SKM-1 (cell line): ENCODE data around the gene TLL1.

Experiments used
- DNase-seq: peaks from one replicate; lab custom pipeline; 2025; ENCODE audit not compliant: unreplicated experiment; lab: John Stamatoyannopoulos, UW

Gene TLL1

DNA sequence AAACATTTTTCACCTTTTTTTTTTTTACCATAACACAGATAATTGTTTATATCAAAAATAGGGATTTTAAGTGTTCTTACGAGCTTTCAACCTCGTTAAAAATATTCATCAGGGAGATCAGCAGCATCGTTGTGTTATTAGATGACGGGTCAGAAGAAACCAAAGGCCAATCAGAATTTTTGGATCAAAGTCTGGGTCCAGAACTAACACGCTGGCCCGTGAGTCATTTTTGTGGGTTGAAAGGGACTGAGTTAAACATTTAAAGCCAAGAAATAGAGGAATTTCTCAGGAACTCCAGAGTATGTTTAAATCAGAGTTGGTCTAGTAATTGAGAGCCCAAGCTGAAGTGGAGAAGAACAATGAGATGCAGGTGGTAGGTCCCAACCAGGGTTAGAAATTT lies 170.8 kb downstream of the TLL1 start:
- no peak for DNase-seq

- DNase-seq: no peak
Observed at GRCh38 chr4:166044871-166045270, 171.8 kb downstream of the TLL1 start.

DNA sequence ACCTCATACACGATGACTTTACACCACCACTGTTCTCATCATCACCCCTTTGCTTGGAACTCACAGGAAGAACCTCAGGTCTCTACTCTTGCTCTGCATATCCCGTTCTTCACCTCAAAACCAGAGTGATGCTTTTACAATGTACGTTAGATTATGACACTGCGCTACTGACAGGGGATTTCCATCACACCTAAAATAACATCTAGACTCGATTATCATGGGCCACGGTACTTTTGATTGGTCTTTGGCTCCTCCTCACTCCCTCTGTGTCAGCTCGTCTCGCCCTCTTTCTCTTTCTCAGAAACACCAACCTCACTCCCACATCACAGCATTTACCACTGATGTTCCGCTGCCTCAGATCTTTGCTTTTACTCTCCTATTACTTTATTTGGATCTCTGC lies 172.4 kb downstream of the TLL1 start:
- no peak for DNase-seq

- no peak for DNase-seq
Observed at GRCh38 chr4:166049036-166049435, 176.0 kb downstream of the TLL1 start.

GRCh38 chr4:166064721-166065120 lies 191.7 kb downstream of the TLL1 start:
- no peak for DNase-seq

DNA sequence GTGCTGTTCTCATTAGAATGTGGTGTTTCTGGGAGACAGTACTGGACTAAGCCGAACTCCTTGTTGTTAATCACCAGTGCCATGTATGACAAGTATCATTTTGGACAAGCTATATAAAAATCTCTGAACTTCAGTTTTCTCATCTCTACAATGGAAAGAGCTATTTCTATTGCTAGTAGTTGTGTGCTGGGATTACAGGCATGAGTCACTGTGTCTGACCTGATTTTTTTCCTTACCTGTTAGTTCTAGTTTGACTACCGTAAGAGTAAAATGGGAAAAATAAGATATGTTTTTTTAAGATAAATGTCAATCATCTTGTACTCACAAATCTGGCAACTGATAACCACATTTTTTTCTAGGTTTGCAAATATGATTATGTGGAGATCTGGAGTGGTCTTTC lies 192.3 kb downstream of the TLL1 start:
- DNase-seq: no peak

DNA sequence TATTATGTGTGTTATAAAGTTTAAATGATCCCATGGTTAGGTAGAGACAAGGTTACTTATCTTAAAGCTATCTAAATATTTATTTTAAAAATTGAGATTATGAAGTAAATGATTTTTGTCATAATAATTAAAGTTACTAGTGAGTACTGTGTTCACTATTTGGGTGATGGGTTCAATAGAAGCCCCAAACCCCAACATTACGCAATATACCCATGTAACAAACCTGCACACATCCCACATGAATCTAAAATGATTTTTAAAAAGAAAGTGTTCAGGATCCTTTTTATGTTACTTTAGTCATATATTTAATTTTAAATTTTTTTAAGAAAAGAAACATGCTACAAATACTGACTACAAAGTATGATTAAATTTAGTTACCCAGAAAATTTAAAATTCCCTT lies 193.9 kb downstream of the TLL1 start:
- DNase-seq: no peak

DNA sequence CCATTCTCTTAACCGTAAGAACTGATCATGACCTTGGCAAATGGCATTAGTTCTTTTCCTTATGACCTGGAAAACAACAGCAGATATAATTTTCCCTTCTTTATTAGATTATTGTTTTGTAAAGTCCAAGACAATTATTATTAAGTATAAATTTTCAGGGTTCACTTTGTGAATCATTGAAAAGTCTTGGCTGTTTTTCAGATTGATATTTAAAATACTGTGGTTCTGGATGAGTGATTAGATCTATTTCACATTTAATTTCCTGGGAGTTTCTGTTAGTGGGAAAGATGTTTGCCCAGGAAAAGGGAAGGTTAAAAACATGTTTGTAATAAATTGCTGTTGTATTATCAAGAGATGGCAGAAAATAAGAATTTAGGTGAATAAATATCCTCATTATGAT lies 194.9 kb downstream of the TLL1 start:
- DNase-seq: no peak

GRCh38 chr4:166073783-166074182 lies 200.7 kb downstream of the TLL1 start:
- DNase-seq: no peak

GRCh38 chr4:166075599-166075998 lies 202.6 kb downstream of the TLL1 start:
- DNase-seq: no peak

DNA sequence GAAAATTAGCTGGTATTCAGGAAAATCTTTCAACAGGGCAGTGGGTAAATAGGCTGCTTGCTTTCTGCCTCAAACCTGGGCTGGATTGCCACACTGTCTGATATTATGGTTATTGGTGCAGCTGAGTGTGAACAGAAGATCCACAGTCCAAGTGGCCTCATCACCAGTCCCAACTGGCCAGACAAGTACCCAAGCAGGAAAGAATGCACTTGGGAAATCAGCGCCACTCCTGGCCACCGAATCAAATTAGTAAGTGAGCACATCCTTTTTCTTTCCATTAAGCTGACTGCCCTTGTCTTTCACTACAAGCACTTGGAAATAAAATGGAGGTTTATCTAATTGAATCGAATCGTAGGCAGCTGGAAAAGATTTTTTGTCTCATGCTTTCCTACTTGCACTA lies 204.7 kb downstream of the TLL1 start:
- DNase-seq: no peak

DNA sequence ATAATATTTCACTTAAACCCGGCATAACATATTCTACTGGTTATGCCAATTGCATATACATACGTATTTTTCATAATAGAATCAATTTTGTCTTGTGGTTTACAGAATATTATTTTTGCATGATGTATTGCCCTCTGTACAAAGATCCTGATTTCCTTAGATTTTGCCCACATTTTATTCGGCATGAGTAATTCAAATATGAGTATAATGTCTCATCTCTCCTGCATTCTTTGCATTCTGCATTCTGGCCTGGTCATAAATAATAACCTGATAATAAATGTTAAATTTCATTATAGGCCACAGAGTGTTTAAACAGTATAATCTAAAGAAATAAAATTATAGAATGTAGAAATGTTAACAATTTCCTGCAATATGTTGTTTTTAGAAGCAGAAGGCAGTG lies 205.3 kb downstream of the TLL1 start:
- no peak for DNase-seq

GRCh38 chr4:166078955-166079354 lies 205.9 kb downstream of the TLL1 start:
- DNase-seq: no peak

GRCh38 chr4:166087569-166087968 lies 214.5 kb downstream of the TLL1 start:
- no peak for DNase-seq

DNA sequence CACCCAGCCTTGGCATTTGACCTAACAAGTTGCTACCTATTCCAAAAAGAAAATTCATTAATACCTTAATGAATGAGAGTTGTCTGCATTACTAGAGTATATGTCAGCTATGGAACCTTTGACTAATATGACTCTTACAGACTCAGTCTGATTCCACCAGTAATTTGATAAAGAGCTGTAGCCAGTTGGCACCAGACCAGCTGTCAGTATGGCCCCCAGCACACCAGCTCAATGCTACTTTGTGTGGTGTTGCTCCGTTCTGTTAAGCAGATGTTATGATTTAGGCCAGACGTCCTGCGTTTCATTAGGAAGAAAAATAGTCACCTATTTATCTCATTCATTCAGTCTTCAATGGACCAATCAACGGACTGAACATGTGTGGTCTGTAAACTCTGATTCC lies 215.5 kb downstream of the TLL1 start:
- DNase-seq: no peak

GRCh38 chr4:166091146-166091545 lies 218.1 kb downstream of the TLL1 start:
- no peak for DNase-seq

DNA sequence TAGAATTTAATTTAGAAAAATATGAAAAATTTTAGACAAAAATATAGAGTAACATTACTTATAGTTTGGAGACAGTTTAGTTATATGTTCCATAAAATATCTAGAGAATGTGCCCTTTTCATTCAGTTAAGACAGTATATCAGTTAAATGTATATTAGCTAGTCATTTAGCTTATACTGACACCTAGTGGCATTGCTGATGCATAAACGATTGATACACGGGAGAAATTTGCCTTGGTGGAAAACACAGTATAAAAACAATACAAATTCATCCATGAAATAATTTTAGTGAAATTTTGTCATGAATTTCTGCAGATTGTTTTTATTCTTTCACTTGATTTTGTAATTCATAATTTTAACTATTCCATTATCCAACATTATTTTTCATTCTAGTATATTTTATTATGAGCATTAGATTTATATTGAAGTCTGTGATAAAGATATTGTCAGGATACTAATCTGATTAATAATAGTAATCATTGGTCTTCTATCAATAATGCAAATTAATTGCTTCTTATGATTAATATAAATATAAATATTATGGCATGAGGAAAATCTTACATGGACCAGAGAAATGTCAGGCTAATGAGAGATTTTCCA lies 219.0 kb downstream of the TLL1 start:
- peak; percentile 11 for DNase-seq

DNA sequence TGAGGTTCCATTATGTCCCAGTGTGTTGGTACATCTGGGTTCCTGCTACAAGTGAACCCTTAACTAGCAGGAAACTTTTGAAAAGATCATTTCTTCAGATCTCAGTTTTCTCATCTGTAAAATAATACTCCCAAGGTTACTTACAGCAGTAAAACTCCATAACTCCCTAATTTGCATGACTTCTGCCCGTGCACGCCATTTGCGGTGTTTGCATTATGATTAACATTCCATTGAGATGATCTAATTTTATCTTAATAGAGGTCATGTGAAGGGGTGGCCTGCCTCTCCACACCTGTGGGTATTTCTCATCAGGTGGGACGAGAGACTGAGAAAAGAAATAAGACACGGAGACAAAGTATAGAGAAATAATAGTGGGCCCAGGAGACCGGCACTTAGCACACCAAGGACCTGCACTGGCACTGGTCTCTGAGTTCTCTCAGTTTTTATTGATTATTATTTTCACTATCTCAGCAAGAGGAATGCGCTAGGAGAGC lies 219.8 kb downstream of the TLL1 start:
- DNase-seq: no peak

DNA sequence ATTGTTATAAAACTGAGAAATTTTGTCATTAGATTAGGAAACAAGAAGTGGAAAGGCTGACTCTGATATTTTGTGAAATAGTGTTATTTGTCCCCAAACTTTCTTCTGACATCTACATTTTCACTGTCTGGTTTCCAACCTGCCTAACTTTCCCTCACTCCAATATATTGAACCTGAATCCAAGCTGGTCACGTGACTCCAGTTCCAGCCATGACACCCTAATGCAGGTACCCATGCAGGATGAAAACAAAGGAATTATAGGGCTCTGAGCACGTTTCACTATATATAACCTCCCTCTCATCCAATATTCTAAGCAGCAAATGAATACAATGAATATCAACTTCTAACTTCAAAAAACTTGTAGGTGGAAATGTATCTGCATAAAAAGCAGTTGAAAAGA lies 231.6 kb downstream of the TLL1 start:
- DNase-seq: no peak

DNA sequence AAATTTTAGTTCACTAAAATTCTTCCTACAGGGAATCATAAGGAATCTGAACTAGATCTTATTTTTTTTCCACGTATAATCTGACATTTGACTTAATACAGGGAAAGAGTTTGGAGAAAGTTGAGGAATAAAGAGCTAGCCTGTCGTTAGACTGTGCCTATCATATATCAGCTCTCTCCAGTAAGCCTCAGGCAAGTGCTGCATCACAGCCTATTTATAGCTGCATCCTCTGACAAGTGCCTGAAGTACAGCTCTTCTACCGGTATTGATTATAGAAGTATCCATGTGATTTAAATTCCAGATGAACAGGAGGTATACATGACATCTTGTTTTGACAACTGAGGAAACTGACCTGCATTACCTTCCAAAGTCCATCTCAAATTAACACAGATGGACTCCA lies 248.9 kb downstream of the TLL1 start:
- no peak for DNase-seq

DNA sequence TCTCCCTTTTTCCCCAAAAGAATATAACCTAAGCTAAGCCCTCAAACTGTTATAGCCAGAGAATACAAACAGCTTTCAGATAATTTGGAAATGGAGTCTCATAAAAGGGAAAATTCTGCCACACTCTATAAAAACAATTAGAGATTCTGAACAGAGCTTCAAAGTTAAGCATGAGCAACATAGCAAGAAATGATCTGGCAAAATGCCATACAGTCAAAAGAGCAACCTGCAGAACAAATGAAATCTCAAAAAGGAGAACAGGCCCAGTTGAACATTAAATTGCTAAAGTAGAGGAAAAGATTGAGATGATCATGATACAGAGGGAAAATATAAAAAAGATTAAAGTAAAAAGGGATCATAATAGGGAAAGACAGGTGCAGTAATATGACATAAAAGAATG lies 250.5 kb downstream of the TLL1 start:
- no peak for DNase-seq

DNA sequence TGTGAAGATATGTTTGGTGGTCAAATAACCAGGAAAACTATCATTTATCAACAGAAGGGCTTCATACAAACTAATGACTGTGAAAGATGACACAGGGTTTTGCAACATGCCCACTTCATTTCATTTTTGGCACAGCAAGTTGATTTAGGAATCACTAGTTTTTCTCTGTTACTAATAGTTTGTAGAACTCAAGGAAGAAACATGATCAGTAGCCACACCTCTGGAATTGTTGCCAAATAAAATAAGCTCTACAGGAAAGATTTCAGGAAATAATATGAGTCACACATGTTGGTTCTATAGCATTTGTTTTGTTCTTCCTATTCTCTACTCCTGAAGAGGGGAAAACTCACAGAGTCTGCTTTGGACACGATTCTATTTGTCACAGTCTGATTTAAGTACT lies 255.4 kb downstream of the TLL1 start:
- no peak for DNase-seq

DNA sequence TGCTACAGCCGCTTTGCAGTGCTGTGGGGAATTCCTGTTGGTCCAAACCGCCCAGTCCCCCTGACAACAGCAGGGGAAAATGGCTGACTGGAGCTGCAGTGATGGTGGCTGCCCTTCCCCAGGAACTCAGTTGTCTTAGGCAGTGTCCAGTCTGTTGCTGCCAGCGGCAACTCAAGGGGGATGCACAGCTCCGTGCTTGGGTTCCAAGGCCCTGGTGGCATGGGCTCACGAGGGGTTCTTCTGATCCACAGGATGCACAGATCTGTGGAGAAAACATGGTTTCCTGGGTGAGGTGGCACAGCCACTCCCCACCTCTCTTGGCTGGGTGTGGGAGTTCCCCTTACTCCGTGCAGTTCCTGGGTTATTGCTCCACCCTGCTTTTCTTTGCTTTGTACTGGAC lies 261.2 kb downstream of the TLL1 start:
- no peak for DNase-seq

GRCh38 chr4:166140951-166141350 lies 267.9 kb downstream of the TLL1 start:
- DNase-seq: no peak
